CD4-positive, alpha-beta memory T cell (primary cell): ENCODE data around the gene MAGEA2. TPM values are rescaled to one million over a fixed set of nuclear protein-coding genes. Genes with fewer than 3 reads are reported as not detected.
"Not testable (repeated sequence)": the region's sequence is repeated elsewhere in the genome, so short reads cannot be mapped to it uniquely, and the experiment has no call there.

Source experiments
- CTCF ChIA-PET: fragments of 350-600 bp; sonication (Branson Sonifier 250); formaldehyde crosslinking; loops from one replicate; lab custom pipeline; 2021; ENCODE audit warnings: inconsistent platforms; ENCODE audit not compliant: partially characterized antibody; lab: Charles Lee
- POLR2A ChIA-PET: fragments of 350-600 bp; sonication (Branson Sonifier 250); formaldehyde crosslinking; loops from one replicate; lab custom pipeline; 2021; ENCODE audit not compliant: partially characterized antibody; lab: Charles Lee
- DNase-seq, 5 donors: peaks; one replicate each; pipeline versions ENCODE4 v3.0.0 to v3.0.0-alpha.2; 2020 to 2022; ENCODE audit warnings: mixed read lengths in 1 of 5
- H3K27ac ChIP-seq: one replicate; pipeline ENCODE4 v1.7.0; 2013; ENCODE audit warnings: low read depth, low read length
- H3K27me3 ChIP-seq: 2 replicates; pipeline ENCODE4 v1.7.0; 2013; ENCODE audit warnings: mild to moderate bottlenecking, low read length, moderate library complexity; ENCODE audit not compliant: insufficient read depth
- H3K36me3 ChIP-seq: 2 replicates; pipeline ENCODE4 v1.7.0; 2013; ENCODE audit warnings: mild to moderate bottlenecking, low read length, moderate library complexity; ENCODE audit not compliant: insufficient read depth
- H3K4me1 ChIP-seq: 2 replicates; pipeline ENCODE4 v1.7.0; 2013; ENCODE audit warnings: mild to moderate bottlenecking, low read length, moderate library complexity; ENCODE audit not compliant: insufficient read depth
- H3K4me3 ChIP-seq, 2 donors: one replicate each; pipeline ENCODE4 v1.7.0; 2013; ENCODE audit warnings: low read length in 2 of 2, mild to moderate bottlenecking in 1 of 2
- H3K9me3 ChIP-seq, 2 donors: one replicate each; pipeline ENCODE4 v1.7.0; 2013; ENCODE audit warnings: low read length in 2 of 2, control low read depth in 1 of 2; ENCODE audit not compliant: control insufficient read depth in 1 of 2
- H3K27ac Mint-ChIP-seq, 7 donors: one replicate each; pipeline ENCODE4 v1.8.0; 2020 to 2021; ENCODE audit warnings: mixed read lengths in 7 of 7, mild to moderate bottlenecking in 6 of 7, inconsistent platforms in 3 of 7, moderate library complexity in 3 of 7
- H3K27me3 Mint-ChIP-seq, 2 donors: one replicate each; pipeline ENCODE4 v1.8.0; 2020 to 2021; ENCODE audit warnings: mixed read lengths in 2 of 2
- H3K36me3 Mint-ChIP-seq, 2 donors: one replicate each; pipeline ENCODE4 v1.8.0; 2020 to 2021; ENCODE audit warnings: mixed read lengths in 2 of 2, inconsistent platforms in 1 of 2, mild to moderate bottlenecking in 1 of 2
- H3K4me1 Mint-ChIP-seq, 4 donors: one replicate each; pipeline ENCODE4 v1.8.0; 2020 to 2021; ENCODE audit warnings: mixed read lengths in 4 of 4, mild to moderate bottlenecking in 1 of 4
- H3K4me3 Mint-ChIP-seq, 8 donors: one replicate each; pipeline ENCODE4 v1.8.0; 2020 to 2021; ENCODE audit warnings: mixed read lengths in 8 of 8, mild to moderate bottlenecking in 7 of 8, moderate library complexity in 6 of 8, inconsistent platforms in 3 of 8
- H3K9me3 Mint-ChIP-seq, 8 donors: one replicate each; pipeline ENCODE4 v1.8.0; 2020 to 2021; ENCODE audit warnings: mixed read lengths in 8 of 8, mild to moderate bottlenecking in 5 of 8, inconsistent platforms in 3 of 8, moderate library complexity in 1 of 8
- intact Hi-C: fragments of 100-400 bp; cut with micrococcal nuclease; formaldehyde crosslinking; loops from one replicate; pipeline ENCODE4 v1.15.1; 2023
- polyA plus RNA-seq, 2 donors: library from polyadenylated mRNA; unstranded; fragments of 300-500 nt; fragmentation: Illumina TruSeq; gene quantifications; one replicate each; pipeline ENCODE4 v1.2.3, GENCODE V29; 2021
- total RNA-seq, 2 experiments: library from RNA; stranded (reverse); gene quantifications; one replicate each; pipeline ENCODE4 v1.2.3, GENCODE V29; 2021

MAGEA2 gene
- total RNA-seq, result not detected
- not detected for polyA plus RNA-seq

- H3K36me3 Mint-ChIP-seq, H3K9me3 ChIP-seq, H3K4me1 ChIP-seq, H3K27ac Mint-ChIP-seq, POLR2A ChIA-PET, H3K4me3 Mint-ChIP-seq, H3K9me3 Mint-ChIP-seq, H3K4me3 ChIP-seq, H3K4me1 Mint-ChIP-seq, DNase-seq, H3K36me3 ChIP-seq, intact Hi-C loops, CTCF ChIA-PET, H3K27me3 Mint-ChIP-seq, H3K27ac ChIP-seq, H3K27me3 ChIP-seq: not testable (repeated sequence)
These were observed at the start of gene MAGEA2 for GRCh38 chrX:152753686-152754650. TSS of gene MAGEA2 (minus strand) at chrX:152753842. CDS start at chrX:152751363, 2,479 bp downstream.

GRCh38 chrX:152798945-152799344, 45.3 kb upstream of the MAGEA2 start:
- Mint-ChIP-seq H3K27me3 (peaks cover 0 to 1% of the 10 kb centered on the region in 2 donors), H3K4me1 (no peaks in the 10 kb centered on the region), H3K4me3 (no peak overlapping the region), H3K27ac (no peak overlapping the region), H3K36me3 (no peaks in the 10 kb centered on the region), H3K9me3 (peaks cover 0 to 6% (median 0%) of the 10 kb centered on the region in 8 donors)
- ChIA-PET POLR2A (no interaction called here), CTCF (no interaction called here)
- Histone ChIP-seq H3K4me1 (no peaks in the 10 kb centered on the region), H3K27me3 (no peaks in the 10 kb centered on the region), H3K27ac (no peak overlapping the region), H3K9me3 (no peaks in the 10 kb centered on the region), H3K4me3 (no peak overlapping the region), H3K36me3 (no peaks in the 10 kb centered on the region)
- intact Hi-C loops, result no loop called here
- no peak for DNase-seq

GRCh38 chrX:152787062-152787461, 33.4 kb upstream of the MAGEA2 start:
- H3K9me3 ChIP-seq, H3K36me3 ChIP-seq, DNase-seq, H3K36me3 Mint-ChIP-seq, H3K4me3 Mint-ChIP-seq, H3K27me3 ChIP-seq, H3K27me3 Mint-ChIP-seq, H3K27ac Mint-ChIP-seq, CTCF ChIA-PET, H3K4me1 Mint-ChIP-seq, H3K4me1 ChIP-seq, H3K9me3 Mint-ChIP-seq, POLR2A ChIA-PET, H3K4me3 ChIP-seq, H3K27ac ChIP-seq, intact Hi-C loops: not testable (repeated sequence)

- H3K9me3 ChIP-seq, H3K36me3 ChIP-seq, H3K4me3 ChIP-seq, H3K4me3 Mint-ChIP-seq, CTCF ChIA-PET, H3K4me1 Mint-ChIP-seq, H3K36me3 Mint-ChIP-seq, POLR2A ChIA-PET, H3K27ac ChIP-seq, H3K27me3 ChIP-seq, H3K9me3 Mint-ChIP-seq, H3K4me1 ChIP-seq, H3K27ac Mint-ChIP-seq, intact Hi-C loops, DNase-seq, H3K27me3 Mint-ChIP-seq: not testable (repeated sequence)
These were observed 16.1 kb upstream of the MAGEA2 start, which contains the start of gene MAGEA6 for GRCh38 chrX:152769549-152770289. TSS of gene MAGEA6 (minus strand) at chrX:152769689. CDS start at chrX:152767650, 2,039 bp downstream.

GRCh38 chrX:152766562-152766961, 12.9 kb upstream of the MAGEA2 start:
- H3K36me3 Mint-ChIP-seq, H3K9me3 Mint-ChIP-seq, H3K4me1 Mint-ChIP-seq, POLR2A ChIA-PET, H3K4me1 ChIP-seq, H3K36me3 ChIP-seq, H3K27ac ChIP-seq, H3K27ac Mint-ChIP-seq, CTCF ChIA-PET, H3K4me3 Mint-ChIP-seq, H3K9me3 ChIP-seq, H3K27me3 Mint-ChIP-seq, H3K27me3 ChIP-seq, intact Hi-C loops, H3K4me3 ChIP-seq: not testable (repeated sequence)
- DNase-seq, result peak in 1 of 5 donors; percentile 6

- H3K4me1 ChIP-seq, H3K27me3 Mint-ChIP-seq, H3K9me3 ChIP-seq, H3K4me3 ChIP-seq, H3K36me3 ChIP-seq, H3K9me3 Mint-ChIP-seq, H3K27ac ChIP-seq, H3K27me3 ChIP-seq, DNase-seq, intact Hi-C loops, CTCF ChIA-PET, POLR2A ChIA-PET, H3K27ac Mint-ChIP-seq, H3K4me3 Mint-ChIP-seq, H3K36me3 Mint-ChIP-seq, H3K4me1 Mint-ChIP-seq: not testable (repeated sequence)
These were observed 7.9 kb upstream of the MAGEA2 start for GRCh38 chrX:152761582-152761981.

- H3K4me1 ChIP-seq, H3K36me3 Mint-ChIP-seq, CTCF ChIA-PET, H3K27me3 Mint-ChIP-seq, intact Hi-C loops, DNase-seq, H3K27ac ChIP-seq, H3K4me3 Mint-ChIP-seq, POLR2A ChIA-PET, H3K9me3 ChIP-seq, H3K36me3 ChIP-seq, H3K27me3 ChIP-seq, H3K9me3 Mint-ChIP-seq, H3K27ac Mint-ChIP-seq, H3K4me3 ChIP-seq, H3K4me1 Mint-ChIP-seq: not testable (repeated sequence)
These were observed 5.9 kb upstream of the MAGEA2 start for GRCh38 chrX:152759544-152759943.
